ENCODE data around the gene ANK2.

ANK2 gene

GRCh38 chr4:113293043-113293560, 243.6 kb downstream of the ANK2 start:
- DNase-seq, result no peak

DNA sequence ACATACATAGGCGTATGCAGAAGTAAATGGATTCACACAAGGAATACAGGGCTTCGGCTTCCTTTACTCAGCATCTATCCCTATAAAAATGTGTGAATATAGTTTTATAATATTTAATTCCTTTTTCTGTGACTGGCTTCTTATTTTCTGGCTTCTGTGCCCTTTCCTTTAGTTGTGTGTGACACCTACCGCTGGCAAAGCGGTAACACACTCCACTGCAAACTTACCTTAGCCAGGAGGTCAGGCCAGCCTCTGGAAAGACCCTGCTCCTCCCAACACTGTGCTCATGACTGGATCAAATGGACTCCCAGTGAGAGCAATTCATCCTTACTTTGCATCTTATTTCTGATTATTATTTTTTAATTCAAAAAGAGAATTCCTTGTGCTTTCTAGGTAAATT, 244.2 kb downstream of the ANK2 start:
- DNase-seq, result no peak

DNA sequence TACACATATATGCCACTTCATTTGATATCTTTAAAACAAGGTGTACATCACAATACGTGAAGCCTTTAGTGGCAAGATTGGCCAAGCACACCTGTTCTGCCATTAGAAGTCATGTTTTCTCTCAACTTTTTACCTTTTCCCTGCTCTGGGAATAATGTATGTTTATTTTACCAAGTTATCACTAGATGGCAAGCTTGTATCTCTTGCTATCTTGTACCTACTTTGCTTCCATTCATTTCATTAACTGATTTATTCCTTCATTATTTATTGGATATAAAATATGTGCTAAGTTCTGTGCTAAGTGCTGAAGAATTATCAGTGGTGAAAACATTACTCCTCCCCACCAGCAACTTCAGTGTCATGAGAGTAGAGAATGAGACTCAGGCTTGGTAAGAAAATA, 245.5 kb downstream of the ANK2 start:
- DNase-seq, result no peak

GRCh38 chr4:113300471-113300928, 251.0 kb downstream of the ANK2 start:
- no peak for DNase-seq

DNA sequence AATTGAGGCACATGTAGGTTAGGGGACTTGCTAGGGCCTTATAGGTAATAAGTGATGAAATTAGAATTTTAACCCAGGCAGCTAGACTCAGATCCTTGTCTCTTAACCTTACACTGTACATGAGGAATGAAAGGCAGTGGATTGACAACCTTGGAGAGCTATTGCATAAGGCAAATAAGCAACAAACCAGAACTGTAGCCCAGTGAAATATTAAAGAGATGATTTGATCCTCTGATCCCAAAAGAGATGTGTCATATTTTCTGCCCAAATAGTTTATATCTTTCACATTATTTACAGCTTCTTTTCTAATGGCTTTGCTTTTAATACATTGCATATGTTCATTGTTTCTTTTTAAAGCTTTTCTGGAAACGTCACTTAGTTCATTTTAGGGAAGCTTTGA, 252.6 kb downstream of the ANK2 start:
- DNase-seq, result no peak

DNA sequence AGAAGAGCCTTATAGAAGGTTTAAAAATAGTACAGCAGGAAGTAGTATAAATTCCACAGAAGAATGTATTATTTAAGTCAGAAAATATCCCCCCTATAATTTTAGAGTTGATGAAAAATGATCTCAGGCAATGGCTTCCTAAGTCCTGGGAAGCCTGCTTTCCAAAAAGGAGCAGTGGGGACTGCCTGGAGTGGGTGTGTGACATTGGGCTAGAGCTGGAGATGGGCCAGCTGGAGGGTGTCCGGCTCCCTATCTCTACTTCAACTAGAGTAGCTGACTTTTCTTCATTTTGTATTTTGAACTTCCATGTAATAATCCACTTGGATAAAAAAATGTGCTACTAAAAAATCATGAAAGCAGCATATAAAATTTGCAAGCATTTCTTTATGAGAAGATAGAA, 253.9 kb downstream of the ANK2 start:
- DNase-seq, result no peak

- no peak for DNase-seq
Observed at GRCh38 chr4:113311047-113311446, 261.6 kb downstream of the ANK2 start.

- no peak for DNase-seq
Observed at GRCh38 chr4:113312529-113312928, 263.1 kb downstream of the ANK2 start.

- no peak for DNase-seq
Observed at GRCh38 chr4:113314426-113314825, 265.0 kb downstream of the ANK2 start.

DNA sequence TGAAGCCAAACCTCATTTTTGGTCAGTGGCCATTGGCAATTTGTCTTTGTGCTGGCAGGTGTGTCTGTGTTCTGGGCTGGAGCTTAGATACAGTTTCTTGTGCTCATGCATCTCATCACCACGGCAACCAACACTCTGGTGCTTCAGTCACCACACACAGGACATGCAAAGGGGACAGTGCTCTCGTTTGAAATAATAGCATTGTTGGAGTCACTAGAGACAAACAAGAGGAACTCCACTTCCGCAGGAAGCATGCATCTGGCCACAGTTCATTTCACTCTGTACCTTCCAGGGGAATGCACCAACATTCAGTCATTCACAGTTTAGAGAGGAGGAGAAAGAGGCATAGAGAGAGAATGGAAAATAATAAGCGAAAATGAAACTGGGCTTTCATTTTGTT, 267.4 kb downstream of the ANK2 start:
- no peak for DNase-seq

DNA sequence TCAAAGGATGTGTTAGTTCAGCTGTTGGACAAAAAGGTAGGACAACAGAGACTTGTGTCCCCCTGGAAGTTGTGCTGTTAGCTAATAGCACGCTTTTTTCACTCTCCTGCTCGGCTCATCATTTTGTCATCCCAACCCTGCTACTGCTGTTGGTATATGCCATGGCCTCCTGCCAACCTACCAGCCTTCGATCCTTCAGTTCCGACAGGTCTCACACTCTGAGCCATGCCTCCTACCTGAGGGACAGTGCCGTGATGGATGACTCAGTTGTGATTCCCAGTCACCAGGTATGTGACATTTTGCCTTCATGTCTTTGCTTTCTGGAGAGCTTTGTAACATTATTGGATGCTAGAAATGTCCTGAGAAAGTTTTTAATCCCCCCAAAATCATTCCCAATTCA, 268.1 kb downstream of the ANK2 start:
- no peak for DNase-seq

- no peak for DNase-seq
Observed at GRCh38 chr4:113322736-113323135, 273.3 kb downstream of the ANK2 start.

- no peak for DNase-seq
Observed at GRCh38 chr4:113325876-113326615, 276.6 kb downstream of the ANK2 start.

DNA sequence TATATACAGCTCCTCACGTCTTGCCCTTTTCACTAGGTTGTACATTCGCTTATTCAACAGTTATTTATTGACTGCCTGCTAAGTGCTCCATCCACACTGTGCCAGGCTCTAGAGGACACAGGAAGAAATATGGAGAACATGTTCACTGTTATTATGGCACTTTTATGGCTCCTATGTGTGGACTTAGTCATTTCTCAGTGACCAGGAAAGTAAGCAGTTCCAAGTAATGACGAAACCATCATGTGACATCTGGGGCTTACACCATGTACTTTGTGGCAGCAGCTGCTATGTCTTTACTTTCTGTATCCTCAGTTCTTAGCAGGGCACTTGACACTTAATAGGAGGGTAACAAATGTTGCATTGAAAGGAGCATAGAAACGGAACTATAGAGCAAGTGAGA, 278.0 kb downstream of the ANK2 start:
- DNase-seq, result no peak

DNA sequence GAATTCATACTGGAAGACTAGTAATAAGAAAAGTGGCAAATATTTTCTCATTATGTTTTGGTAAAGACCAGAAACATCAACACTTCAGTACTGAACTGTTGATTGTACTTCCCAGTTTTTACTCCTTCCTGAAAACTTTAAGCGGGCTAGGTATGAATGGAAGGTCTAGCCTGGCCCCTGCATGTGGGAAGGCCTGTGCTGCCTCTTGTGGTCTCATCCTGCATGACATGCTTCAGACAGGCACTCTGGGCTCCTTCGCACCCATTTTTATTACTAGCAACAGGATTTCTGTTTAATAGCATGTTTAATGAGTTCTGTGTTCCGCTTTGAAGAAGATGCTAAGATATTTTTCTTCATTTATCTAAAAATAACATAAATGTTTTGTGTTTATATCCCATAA, 279.1 kb downstream of the ANK2 start:
- DNase-seq, result no peak

DNA sequence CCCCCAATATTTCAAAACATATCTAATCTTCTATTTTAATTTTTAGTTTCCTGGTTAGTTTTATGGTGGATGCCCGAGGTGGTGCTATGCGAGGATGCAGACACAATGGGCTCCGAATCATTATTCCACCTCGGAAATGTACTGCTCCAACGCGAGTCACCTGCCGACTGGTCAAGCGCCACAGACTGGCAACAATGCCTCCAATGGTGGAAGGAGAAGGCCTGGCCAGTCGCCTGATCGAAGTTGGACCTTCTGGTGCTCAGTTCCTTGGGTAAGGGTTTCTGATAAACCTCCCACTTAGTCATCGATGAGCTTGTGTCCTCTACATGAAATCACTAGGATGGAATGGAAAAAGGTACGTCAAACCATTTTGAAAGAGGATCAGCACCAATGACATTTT, 280.7 kb downstream of the ANK2 start:
- no peak for DNase-seq

DNA sequence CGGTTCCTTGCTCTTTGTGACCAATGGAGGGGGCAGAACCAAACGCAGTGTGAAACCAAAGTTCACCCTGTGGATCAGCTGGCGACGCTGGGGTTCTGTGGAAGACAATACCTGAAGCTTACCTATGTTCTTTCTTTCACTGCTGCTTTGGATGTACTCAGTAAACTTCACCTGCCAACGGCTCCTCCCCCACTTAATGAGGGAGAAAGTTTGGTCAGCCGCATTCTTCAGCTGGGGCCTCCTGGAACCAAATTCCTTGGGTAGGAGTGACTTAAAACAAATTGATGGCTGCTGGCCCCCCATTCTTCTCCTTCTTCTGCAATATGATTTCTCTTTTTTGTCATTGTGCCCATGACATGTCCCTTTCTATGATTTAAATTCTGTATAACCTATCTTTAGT, 282.4 kb downstream of the ANK2 start:
- no peak for DNase-seq

DNA sequence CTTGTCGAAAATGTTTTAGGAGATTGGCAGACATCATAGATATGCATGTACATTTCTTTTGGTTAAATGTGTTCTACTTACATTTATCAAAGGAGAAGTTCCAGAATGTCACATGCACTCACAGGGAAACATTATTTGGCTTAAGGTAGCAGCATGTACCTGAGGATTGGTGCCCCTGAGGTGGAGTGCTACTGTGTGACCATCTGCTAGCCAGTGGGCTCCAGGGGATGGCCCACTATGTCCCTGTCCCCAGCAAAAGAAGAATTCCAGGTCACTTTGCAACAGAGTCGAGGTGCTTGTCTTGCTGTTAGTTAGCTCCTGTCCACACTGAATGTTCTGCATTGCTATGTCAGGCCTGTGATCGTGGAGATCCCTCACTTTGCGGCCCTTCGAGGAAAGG, 283.2 kb downstream of the ANK2 start:
- DNase-seq, result no peak

GRCh38 chr4:113335746-113336145, 286.3 kb downstream of the ANK2 start:
- no peak for DNase-seq

- no peak for DNase-seq
Observed at GRCh38 chr4:113336556-113336955, 287.1 kb downstream of the ANK2 start.

GRCh38 chr4:113339430-113339813, 290.0 kb downstream of the ANK2 start:
- DNase-seq, result no peak

DNA sequence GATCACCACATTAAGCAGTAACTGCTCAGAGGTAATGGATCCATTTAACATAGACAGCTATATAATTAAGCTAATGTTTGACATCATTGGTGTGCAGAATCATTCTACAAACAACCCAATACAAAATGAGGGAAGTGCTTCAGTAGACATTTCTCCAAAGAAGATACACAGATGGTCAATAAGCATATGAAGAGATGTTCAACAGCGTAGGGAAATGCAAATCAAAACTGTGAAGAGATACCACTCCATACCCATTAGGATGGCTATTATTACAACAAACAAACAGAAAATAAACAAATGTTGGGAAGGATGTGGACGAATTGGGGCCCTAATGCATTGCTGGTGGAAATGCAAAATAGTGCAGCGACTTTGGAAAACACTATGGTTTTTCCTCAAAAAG, 294.6 kb downstream of the ANK2 start:
- no peak for DNase-seq

DNA sequence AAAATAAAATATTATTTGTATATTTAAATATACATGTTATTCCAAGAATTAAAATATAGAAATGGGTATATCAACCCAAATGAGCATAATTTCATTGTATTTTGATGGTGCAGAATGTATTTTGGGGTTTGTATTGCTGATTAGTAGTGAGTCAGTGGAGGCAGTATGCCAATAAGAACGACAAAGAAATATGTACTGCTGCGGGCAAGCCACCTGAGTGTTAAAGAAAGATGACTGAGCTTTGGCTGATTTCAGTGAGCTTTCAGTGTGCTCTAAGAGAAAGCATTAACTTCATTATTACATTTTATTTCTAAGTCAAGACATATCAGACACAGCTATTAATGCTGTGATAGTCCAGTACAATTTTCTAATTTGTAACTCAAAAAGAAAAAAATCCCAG, 297.8 kb downstream of the ANK2 start:
- no peak for DNase-seq

DNA sequence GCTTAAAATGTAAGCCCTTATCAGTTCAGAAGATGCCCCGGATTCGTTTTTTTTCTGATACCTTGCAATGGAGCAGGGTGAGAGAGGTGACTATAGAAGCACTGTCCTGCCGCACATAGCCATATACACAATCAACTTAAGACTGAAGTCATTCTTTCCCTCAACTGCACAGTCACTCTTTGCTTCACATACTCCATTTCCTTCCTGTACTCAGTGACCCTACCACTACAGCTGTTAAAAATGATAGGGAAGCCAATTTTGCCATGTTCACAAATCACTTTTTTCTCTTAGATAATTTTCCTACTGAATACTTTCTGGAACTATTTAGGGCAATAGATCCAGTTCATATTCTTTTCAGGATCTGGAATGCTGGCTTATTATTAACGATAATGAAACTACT, 300.0 kb downstream of the ANK2 start:
- no peak for DNase-seq

GRCh38 chr4:113350576-113350975, 301.1 kb downstream of the ANK2 start:
- DNase-seq, result no peak
